ENCODE results near the gene ERBB2. TPM values are rescaled to one million over a fixed set of nuclear protein-coding genes. Genes with fewer than 3 reads are reported as not detected.
"Not testable (repeated sequence)": the region's sequence is repeated elsewhere in the genome, so short reads cannot be mapped to it uniquely, and the experiment has no call there.

ERBB2 gene
- total RNA-seq, 1 donor from 2014 or later = 4.5 TPM

DNA sequence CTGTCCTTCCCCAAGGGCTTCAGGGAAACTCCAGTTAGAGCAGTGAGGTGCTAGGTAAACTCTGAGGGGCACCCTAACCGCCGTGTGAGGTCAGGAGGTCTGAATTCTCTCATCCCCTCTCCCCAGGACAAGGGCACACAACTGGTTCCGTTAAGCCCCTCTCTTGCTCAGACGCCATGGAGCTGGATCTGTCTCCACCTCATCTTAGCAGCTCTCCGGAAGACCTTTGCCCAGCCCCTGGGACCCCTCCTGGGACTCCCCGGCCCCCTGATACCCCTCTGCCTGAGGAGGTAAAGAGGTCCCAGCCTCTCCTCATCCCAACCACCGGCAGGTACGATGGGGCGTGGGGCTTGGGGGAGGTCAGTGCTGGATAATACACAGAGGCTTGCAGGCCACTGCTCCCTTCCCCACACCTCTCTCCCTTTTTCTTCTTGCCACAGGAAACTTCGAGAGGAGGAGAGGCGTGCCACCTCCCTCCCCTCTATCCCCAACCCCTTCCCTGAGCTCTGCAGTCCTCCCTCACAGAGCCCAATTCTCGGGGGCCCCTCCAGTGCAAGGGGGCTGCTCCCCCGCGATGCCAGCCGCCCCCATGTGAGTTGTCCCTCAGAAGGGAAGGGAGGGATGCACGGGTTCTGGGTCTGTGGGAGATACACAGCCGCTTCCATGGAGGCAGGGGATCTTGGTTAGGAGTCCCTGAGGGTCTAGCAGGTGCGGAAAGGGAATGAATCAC lies 42.4 kb downstream of the ERBB2 start:
- intact Hi-C loops (cut with micrococcal nuclease) = no loop called here

DNA sequence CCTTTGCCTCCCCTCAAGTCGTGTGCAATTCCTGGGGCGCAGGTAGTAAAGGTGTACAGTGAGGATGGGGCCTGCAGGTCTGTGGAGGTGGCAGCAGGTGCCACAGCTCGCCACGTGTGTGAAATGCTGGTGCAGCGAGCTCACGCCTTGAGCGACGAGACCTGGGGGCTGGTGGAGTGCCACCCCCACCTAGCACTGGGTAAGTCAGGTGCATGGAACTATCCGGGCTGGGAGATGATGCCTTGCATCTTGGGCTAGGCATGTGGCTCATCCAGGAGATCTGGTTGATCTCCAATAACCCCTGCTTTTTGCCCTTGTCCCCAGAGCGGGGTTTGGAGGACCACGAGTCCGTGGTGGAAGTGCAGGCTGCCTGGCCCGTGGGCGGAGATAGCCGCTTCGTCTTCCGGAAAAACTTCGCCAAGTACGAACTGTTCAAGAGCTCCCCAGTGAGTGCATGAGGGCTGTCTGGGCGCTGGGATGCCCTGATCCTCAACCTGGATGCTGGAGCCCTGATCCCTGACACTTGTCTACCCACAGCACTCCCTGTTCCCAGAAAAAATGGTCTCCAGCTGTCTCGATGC lies 43.1 kb downstream of the ERBB2 start:
- intact Hi-C loops (cut with micrococcal nuclease) = no loop called here

DNA sequence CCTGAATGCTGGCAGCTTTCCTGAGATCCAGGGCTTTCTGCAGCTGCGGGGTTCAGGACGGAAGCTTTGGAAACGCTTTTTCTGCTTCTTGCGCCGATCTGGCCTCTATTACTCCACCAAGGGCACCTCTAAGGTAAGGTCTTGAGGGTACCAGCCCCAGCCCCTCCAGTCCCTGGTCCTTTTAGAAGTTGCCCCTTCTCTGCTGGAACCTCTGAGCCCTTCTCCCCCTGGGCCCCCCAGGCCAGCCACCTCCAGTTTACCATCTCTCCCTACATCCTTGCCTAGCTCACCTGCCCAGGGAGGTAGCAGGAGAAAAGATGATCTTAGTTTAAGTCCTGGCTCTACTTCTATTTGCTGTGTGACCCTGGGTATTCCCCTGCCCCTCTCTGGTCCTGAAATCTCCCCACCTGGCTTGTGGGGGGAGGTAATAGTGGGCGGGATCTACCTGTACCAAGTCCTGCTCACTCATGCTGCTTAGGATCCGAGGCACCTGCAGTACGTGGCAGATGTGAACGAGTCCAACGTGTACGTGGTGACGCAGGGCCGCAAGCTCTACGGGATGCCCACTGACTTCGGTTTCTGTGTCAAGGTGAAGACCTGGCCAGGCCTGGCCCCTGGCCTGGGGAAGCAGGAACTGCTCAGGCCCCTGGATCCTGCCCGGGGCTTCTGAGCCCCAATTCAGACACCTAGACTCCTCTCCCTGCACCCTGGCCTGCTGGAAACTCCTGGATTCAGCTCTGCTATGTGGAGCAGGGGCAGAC lies 44.4 kb downstream of the ERBB2 start:
- intact Hi-C loops (cut with micrococcal nuclease) = no loop called here

DNA sequence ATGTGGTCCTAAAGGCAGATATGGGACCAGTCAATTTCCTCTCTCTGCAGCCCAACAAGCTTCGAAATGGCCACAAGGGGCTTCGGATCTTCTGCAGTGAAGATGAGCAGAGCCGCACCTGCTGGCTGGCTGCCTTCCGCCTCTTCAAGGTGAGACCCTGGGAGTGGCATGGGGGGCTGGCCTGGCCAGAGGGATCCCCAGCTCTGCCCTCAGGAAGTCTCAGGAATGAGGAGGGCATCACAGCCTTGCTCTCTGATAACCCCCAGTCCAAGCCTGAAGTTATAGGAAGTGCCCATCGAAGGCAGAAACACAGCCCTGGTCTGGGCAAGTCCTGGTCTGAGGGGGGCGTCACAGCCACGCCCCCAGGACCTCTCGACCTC lies 45.0 kb downstream of the ERBB2 start:
- intact Hi-C loops (cut with micrococcal nuclease) = no loop called here

DNA sequence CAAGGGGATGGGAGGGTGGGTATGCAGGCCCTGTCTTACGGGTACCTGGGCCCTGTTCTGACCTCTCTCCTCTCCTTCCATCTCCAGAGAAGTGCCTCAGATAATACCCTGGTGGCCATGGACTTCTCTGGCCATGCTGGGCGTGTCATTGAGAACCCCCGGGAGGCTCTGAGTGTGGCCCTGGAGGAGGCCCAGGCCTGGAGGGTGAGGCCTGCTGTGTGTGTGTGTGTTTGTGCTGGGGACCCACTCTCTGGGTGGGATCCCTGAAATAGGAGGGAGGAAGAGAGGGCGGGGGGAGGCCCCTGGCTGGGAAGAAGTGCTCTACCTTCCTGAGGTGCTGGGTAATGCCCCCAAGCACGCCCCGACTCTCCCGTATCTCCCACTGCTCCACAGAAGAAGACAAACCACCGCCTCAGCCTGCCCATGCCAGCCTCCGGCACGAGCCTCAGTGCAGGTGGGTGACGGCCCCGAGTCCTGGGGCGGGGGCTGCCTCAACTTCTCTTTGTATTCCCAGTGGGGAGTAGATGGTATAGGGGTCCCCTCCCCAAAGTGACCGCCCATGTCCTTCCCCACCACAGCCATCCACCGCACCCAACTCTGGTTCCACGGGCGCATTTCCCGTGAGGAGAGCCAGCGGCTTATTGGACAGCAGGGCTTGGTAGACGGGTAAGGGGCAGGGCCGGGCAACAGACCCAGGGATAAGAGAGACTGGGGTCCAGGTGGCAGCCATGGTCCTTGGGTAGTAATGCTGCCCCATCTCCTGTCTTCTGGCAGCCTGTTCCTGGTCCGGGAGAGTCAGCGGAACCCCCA lies 45.7 kb downstream of the ERBB2 start:
- intact Hi-C loops (cut with micrococcal nuclease) = no loop called here

DNA sequence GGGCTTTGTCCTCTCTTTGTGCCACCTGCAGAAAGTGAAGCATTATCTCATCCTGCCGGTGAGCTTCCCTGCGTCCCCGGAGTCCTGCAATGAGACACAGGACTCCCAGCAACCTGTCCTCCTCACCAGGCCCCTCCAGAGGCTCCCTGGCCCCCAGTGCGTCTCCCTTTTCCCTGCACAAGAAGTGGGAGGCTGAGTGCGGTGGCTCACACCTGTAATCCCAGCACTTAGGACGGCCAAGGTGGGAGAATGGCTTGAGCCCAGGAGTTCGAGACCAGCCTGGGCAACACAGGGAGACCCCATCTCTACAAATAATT lies 46.2 kb downstream of the ERBB2 start:
- intact Hi-C loops (cut with micrococcal nuclease) = no loop called here

DNA sequence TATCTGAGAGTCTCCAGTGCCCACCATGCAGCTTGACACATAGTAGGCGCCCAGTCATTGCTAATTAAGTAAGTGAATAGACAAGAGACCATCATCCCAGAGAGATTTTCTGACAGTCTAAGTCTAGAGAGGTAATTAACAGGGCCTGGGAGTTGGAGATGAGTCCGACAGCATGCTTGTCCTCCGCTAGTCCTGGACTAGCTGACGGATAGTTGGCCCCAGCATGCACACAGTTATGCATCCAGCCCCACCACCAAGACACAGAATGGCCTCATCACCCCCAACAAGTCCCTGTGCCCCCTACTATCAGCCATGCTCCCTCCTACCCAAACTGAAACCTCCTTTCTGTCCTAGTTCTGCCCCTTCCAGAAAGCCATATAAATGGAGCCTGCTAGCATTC lies 47.9 kb downstream of the ERBB2 start:
- intact Hi-C loops (cut with micrococcal nuclease) = no loop called here

DNA sequence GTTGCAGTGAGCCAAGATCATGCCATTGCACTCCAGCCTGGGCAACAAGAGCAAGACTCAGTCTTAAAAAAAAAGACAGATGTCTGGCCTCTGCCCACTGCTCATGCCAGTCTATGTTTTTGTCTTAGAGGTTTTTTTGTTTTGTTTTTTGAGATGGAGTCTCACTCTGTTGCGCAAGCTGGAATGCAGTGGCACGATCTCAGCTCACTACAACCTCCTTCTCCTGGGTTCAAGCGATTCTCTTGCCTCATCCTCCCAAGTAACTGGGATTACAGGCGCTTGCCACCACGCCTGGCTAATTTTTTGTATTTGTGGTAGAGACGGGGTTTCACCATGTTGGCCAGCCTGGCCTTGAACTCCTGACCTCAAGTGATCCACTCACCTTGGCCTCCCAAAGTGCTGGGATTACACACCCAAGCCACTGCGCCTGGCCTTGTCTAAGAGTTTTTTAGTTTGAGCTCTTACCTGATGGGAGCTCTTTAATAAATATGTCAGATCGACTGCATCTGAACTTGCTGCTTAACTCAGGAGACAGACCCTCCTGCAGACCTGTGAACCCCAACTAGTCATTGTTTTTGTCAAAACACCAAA lies 48.7 kb downstream of the ERBB2 start:
- intact Hi-C loops (cut with micrococcal nuclease) = not testable (repeated sequence)

DNA sequence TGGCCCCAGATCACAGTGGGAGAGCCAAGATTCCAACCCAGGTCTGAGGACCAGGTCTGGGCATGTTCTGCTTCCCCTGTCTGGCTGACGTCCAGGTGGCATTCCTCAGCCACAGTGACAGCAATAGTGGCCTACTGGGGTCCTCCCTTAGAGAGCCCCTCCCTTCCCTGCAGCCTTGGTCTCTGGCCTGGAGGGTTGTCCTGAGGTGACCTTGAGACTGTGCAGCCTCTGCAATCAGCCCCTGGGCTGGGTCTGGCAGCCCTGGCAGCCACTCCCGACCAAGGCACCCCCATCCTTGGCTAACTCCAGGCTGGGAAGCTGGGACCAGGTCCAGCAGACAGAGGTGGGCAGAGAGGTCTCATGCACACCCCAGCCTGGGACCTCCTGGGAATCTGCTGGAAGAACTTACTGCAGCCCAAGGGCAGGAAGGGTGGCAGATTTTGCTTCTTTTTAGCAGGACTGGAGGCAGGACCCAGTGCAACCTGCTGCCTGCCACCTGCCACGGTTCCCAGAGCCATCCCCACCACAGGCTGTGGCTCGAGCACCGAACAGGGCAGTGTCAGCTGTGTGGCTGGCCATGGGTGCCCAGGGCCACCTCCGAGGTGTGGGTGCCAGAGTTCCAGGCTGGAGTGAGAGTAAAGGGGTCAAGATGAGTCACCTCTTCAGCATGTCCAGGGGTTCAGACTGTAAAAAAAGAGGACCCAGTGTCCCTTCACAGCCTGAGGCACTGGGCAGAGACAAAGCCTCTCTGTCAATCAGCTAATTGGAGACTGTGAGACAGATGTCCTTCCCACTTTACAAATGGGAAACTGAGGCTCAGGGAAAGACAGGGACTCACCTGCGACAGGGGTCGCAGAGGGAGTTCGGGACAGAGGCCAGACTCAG lies 50.5 kb downstream of the ERBB2 start:
- intact Hi-C loops (cut with micrococcal nuclease) = no loop called here

DNA sequence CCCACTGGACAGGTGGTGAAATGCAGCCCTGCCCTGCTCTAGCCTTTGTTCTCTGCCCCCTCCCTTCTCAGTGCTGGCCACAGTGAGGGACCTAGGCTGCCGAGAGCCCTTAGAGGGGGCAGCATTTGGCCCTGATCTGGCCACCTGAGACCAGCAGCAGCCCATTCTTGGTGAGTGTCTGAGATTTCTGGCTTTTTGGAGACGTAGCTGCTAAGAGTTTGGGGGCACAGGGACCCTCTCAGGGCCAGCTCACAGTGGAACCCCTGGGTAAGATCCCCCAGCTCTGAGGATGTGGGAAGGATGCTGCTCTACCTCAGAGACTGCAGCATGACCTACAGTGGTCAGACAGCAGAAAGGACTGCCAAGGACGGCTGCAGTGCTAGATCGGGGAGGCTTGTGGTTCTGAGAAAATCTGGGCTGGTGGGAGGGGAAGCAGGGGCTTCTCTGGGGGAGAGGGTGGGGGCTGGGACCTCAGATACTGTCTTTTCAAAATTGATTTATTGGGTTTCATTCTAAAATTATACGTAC lies 51.2 kb downstream of the ERBB2 start:
- intact Hi-C loops (cut with micrococcal nuclease) = no loop called here

DNA sequence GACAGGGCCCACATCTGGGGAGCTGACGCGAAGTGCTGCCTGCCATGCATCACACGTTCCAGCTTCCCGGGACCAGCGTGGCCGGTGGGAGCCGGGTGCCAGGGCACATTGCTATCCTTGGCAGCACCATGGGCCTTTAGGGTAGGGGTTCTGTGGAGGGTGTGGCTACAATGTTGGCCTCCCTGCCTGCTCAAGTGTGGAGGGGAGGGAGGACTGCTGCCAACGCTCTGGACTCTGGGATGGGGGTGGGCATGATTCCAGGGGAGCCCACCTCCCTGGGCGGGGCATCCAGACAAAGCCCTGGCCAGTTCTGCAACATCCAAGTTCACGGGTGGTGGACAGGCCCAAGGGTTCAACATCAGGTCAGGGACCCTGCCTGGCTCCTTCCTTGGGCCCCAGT lies 51.8 kb downstream of the ERBB2 start:
- intact Hi-C loops (cut with micrococcal nuclease) = no loop called here

DNA sequence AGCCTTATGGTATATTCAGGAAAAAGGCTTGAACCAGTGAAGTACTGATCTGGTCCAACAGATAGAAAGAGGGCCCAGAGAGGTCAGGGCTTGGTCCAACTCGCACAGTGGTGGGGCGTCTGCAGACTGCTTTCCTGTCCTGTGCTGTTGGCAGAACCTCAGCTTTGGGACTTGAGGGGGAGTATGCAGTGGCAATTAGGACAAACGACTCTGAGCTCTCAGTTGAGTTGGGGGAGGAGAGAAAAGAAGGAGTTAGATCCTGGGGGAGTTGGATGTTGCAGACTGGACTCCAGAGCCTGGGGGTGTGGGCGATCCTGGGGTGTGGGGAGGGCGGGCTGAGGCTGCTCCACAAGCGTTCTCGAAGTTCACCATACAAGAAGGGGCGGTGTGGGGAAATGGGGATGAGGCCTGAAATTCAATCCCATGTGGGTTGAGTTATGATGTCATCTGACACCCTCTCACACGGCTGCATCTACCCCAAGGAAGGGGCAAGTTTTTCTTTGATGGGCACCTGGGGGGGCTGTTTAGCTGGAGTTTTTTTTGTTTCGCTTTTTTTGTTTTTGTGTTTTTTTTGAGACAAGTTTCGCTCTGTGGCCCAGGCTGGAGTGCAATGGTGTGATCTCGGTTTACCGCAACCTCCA lies 52.5 kb downstream of the ERBB2 start:
- intact Hi-C loops (cut with micrococcal nuclease) = no loop called here

DNA sequence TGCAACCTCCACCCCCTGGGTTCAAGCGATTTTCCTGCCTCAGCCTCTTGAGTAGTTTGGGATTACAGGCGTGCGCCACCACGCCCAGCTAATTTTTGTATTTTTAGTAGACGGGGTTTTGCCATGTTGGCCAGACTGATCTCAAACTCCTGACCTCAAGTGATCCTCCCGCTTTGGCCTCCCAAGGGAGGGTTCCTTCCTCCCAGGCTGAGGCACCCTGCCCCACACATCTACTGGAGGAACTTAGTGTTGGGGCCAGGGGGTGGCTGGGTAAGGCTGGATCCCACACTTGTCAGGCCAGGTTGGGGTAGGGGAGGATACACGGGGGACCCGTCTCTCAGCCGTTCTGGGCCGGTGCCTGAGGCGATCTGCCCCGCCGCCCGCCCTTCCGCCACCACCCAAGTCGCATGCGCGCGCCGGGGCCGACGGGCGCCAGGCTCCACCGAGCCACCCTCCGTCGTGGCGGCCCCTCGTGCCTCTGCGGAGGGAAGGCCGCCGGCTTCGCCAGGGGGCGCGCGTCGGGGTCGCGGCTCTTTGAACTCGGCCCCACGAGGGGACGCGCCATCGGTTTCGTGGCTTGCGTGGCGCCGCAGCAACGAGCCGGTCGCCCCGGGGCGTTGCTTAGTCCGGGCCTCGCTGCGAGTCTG lies 53.8 kb downstream of the ERBB2 start:
- intact Hi-C loops (cut with micrococcal nuclease) = loop anchor here (1.0 kb wide), 11 partner anchors 17 to 292 kb away; partner anchors contain the start of genes CDK12, IKZF3, LRRC3C and MIEN1

DNA sequence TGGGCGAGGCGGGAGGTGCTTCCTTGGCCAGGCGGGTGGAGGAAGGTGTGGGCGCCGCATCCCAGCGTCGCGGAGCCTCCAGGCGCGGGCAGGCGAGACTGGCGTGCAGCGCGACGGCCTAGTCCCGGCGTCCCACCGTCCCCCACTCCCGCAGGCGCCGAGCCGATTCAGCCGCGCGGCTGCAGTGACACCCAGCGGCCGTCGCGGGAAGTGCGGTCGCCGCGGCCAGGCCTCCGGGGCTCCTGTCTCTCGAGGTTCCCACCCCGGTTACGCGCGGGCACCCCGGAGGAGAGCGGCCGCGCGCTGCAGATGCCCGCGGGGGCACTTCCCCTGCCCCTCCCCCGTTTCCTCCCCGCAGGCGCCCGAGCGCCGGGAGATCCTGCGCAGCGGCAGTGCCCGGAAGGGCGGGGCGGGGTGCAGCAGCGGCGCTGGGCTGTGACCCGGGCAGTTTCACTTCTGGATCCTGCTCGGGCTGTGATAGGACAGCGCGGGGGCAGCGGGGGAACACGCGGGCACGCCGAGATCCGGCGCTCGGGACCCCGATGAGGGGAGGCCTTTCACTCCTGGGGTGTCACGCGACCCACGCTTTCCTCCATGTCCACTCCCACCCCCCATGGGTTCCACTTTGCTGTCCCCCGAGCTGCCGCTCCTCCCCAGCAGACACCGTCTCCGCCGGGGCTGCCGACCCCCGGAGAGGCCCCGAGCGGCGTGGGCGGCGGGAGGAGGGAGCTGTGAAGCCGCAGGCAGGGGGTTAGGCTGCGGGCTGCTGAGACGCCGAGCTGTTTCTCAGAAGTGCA lies 54.5 kb downstream of the ERBB2 start:
- intact Hi-C loops (cut with micrococcal nuclease) = loop anchor here (1.0 kb wide), 11 partner anchors 16 to 293 kb away; partner anchors contain the start of genes CDK12, IKZF3, LRRC3C and MIEN1

DNA sequence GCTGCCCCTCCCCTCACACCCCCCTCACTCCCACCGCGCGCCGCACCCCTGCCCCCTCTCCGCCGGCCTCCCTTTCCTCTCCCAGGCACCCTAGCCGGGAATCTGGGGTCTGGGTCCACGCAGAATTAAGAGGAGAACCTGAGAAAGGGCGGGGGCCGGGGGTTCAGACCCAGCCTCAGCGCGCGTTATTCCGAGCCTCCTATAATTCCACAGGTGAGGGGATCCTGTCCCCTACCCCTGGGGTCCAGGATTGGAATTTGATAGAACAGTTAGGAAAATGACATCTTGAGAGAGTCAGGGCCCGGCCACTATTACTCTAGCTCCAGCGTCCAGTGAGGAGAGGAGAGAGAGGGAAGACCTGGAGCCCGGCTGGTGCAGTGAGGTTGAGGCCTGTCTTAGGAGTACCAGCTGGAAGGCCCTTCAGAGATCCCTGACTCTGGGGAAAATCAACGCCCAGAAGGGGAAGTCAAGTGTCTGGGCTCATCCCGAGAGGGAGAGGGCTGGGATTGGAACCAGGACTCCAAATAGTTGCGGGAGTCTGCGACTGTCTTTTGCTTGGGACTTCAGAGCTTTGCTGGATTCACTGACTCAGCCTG lies 55.2 kb downstream of the ERBB2 start:
- intact Hi-C loops (cut with micrococcal nuclease) = loop anchor here (1.0 kb wide), 12 partner anchors 15 to 294 kb away; partner anchors contain the start of genes CDK12, IKZF3, LRRC3C and MIEN1

DNA sequence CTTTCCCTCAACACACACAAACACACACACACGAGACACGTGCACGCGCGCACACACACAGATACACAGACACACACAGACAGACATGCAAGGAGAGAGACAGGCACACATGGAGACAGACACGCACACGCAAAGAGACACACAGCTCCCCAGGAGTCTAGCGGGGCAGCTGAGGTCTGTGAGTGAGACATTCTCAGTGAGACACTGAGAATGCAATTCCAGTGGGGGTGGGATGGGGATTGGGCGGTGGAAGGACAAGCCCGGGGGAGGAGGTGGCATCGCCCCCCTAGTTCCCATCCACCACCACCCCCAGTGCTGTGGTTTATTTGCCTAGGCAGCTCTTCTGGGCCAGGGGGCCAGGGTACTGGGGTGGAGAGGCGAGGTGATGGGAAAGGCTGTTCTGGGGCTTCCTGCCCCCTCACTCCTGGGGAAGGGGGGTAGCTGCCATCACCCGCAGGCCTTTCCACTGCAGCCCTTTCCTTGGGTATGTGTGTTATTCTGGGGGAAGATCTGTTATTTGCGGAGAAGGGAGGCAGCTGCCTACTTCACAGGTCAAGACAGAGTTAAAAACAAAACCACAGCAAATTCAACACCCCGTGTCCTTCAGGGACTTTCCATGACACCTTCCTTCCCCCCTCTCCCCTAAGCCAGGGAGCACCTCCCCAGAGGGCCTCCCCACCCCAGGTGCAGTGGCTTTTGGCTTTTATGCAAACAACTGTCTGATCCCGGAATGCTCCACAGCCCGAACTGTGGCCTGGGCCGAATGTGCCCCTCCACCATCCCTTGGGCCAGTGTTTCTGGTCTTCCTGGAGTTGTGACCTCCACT lies 55.9 kb downstream of the ERBB2 start:
- intact Hi-C loops (cut with micrococcal nuclease) = loop anchor here (1.0 kb wide), 1 partner anchor 36 kb away; no protein-coding TSS in a partner anchor

Measured in T-helper 1 cell treated with Interleukin-12 subunit alpha and Interleukin-12 subunit beta and Interleukin-4 antibody, amounts not matched to agents 30 ng/mL and 1 ng/mL, for 36 hours (primary cell).